HepG2 (cell line): ENCODE data around the gene IRF2. TPM values are rescaled to one million over a fixed set of nuclear protein-coding genes. Genes with fewer than 3 reads are reported as not detected.

Experiments used
- ATAC-seq: fragments of 200-7000 bp; cut with Tn5 transposase; 3 replicates; pipeline ENCODE4 v1.9.1; 2020; ENCODE audit warnings: mild to moderate bottlenecking, moderate library complexity
- BruUV-seq: library from RNA; stranded (reverse); fragments of 400-500 nt; replicated peaks from 2 replicates; lab custom pipeline; 2021; lab: Mats Ljungman, UMichigan
- CTCF ChIA-PET: fragments of 300-600 bp; formaldehyde crosslinking; extraction: SDS; loops from one replicate; lab custom pipeline; 2021; ENCODE audit warnings: low total read pairs, inconsistent platforms, low intra/inter-chr PET ratio; lab: Yijun Ruan, JAX
- POLR2A ChIA-PET: fragments of 350-600 bp; sonication (Branson Sonifier 250); formaldehyde crosslinking; loops from one replicate; lab custom pipeline; 2020; ENCODE audit warnings: antibody characterized with exemption, inconsistent platforms; lab: Yijun Ruan, JAX
- DNase-seq: peaks from one replicate; pipeline ENCODE4 v3.0.0-alpha.2; 2015; ENCODE audit warnings: low spot score
- FAIRE-seq: peaks from 3 replicates; lab custom pipeline; 2011; peaks lifted over from hg19 to GRCh38; lab: Jason Lieb, UNC
- H2AFZ ChIP-seq: one replicate; pipeline ENCODE4 v1.6.1; 2011; ENCODE audit warnings: low read length, inconsistent platforms
- H3K27ac ChIP-seq: fragments of 300-600 bp; 3 replicates; pipeline ENCODE4 v1.8.0; 2011; ENCODE audit warnings: mixed run types, mild to moderate bottlenecking, mixed read lengths, low read length, inconsistent platforms; ENCODE audit not compliant: insufficient read depth; ENCODE audit errors: extremely low read length
- H3K27me3 ChIP-seq, 2 experiments: fragments of 200-600 bp in 1 of 2; 2 replicates in 1 of 2; 3 replicates in 1 of 2; pipeline versions ENCODE4 v1.6.0 to v1.8.0; 2011; ENCODE audit warnings: low read length in 2 of 2, mild to moderate bottlenecking in 2 of 2, moderate library complexity in 2 of 2, inconsistent platforms in 1 of 2; ENCODE audit not compliant: insufficient read depth in 2 of 2, control insufficient read depth in 1 of 2
- H3K36me3 ChIP-seq, 2 experiments: fragments of 200-600 bp in 1 of 2; replicated peaks in 1 of 2; 2 replicates in 1 of 2; 3 replicates in 1 of 2; pipeline versions ENCODE4 v1.5.1 to v1.8.0; 2011; ENCODE audit warnings: low read length in 2 of 2, inconsistent platforms in 1 of 2; ENCODE audit not compliant: insufficient read depth in 2 of 2, control insufficient read depth in 1 of 2
- H3K4me1 ChIP-seq: 2 replicates; pipeline ENCODE4 v1.5.1; 2012; ENCODE audit warnings: low read length, inconsistent platforms; ENCODE audit not compliant: insufficient read depth
- H3K4me2 ChIP-seq: 2 replicates; pipeline ENCODE4 v1.6.0; 2011; ENCODE audit warnings: low read depth, low read length, inconsistent platforms
- H3K4me3 ChIP-seq, 3 experiments: fragments of 200-600 bp in 1 of 3; sonication (generic), shearing (Covaris generic) in 1 of 3; replicated peaks in 1 of 3; 2 replicates each; pipeline ENCODE4 v1.5.1; 2011 to 2016; ENCODE audit warnings: low read length in 3 of 3, inconsistent platforms in 2 of 3, low read depth in 2 of 3, mild to moderate bottlenecking in 2 of 3, control low read depth in 1 of 3, mixed read lengths in 1 of 3; ENCODE audit not compliant: insufficient read depth in 1 of 3
- H3K79me2 ChIP-seq: one replicate; pipeline ENCODE4 v1.6.1; 2011; ENCODE audit warnings: low read length, inconsistent platforms; ENCODE audit not compliant: insufficient read depth
- H3K9ac ChIP-seq: 2 replicates; pipeline ENCODE4 v1.6.0; 2011; ENCODE audit warnings: mild to moderate bottlenecking, low read depth, low read length, inconsistent platforms; ENCODE audit not compliant: insufficient read depth
- H3K9me3 ChIP-seq: 2 replicates; pipeline ENCODE4 v1.5.1; 2012; ENCODE audit warnings: mild to moderate bottlenecking, low read length
- H4K20me1 ChIP-seq: 2 replicates; pipeline ENCODE4 v1.6.0; 2011; ENCODE audit warnings: inconsistent platforms, mild to moderate bottlenecking, low read length, moderate library complexity; ENCODE audit not compliant: insufficient read depth
- BRD4 ChIP-seq: sonication (generic); formaldehyde crosslinking; IDR thresholded peaks from 2 replicates; pipeline ENCODE4 v1.4.0; 2020; ENCODE audit warnings: missing genetic modification reagents
- CC2D1A ChIP-seq: sonication (generic); formaldehyde crosslinking; IDR thresholded peaks from 2 replicates; pipeline ENCODE4 v1.8.1; 2023; ENCODE audit warnings: mild to moderate bottlenecking, missing genetic modification reagents
- FOSL1 ChIP-seq: sonication (generic); formaldehyde crosslinking; IDR thresholded peaks from 2 replicates; pipeline ENCODE4 v1.9.0; 2021; ENCODE audit warnings: missing genetic modification reagents, borderline replicate concordance
- IRF2 ChIP-seq: IDR thresholded peaks from 2 replicates; pipeline ENCODE4 v1.6.1; 2018; ENCODE audit warnings: missing genetic modification reagents, missing compliant biosample characterization
- KDM4B ChIP-seq: sonication (generic); formaldehyde crosslinking; IDR thresholded peaks from 2 replicates; pipeline ENCODE4 v1.4.0; 2020; ENCODE audit warnings: missing genetic modification reagents
- RAD51 ChIP-seq: fragments of 450-650 bp; IDR thresholded peaks from 2 replicates; pipeline ENCODE4 v1.6.1; 2016; ENCODE audit warnings: borderline replicate concordance
- RFXAP ChIP-seq: sonication (generic); formaldehyde crosslinking; IDR thresholded peaks from 2 replicates; pipeline ENCODE4 v1.4.0; 2020; ENCODE audit warnings: missing genetic modification reagents, borderline replicate concordance
- SALL1 ChIP-seq: sonication (generic); formaldehyde crosslinking; IDR thresholded peaks from 2 replicates; pipeline ENCODE4 v1.8.0; 2022; ENCODE audit warnings: mild to moderate bottlenecking, missing genetic modification reagents
- SMYD3 ChIP-seq: sonication (generic); formaldehyde crosslinking; IDR thresholded peaks from 2 replicates; pipeline ENCODE4 v1.8.1; 2023; ENCODE audit warnings: mild to moderate bottlenecking, missing genetic modification reagents
- ZNF430 ChIP-seq: sonication (generic); formaldehyde crosslinking; IDR thresholded peaks from 2 replicates; pipeline ENCODE4 v1.9.0; 2021; ENCODE audit warnings: mild to moderate bottlenecking, missing genetic modification reagents
- WGBS: methylation state at CpG from one replicate; pipeline ENCODE4 v1.1.6; 2017; ENCODE audit warnings: low lambda C conversion rate; 5-methylcytosine and 5-hydroxymethylcytosine counted together
- in situ Hi-C: cut with HindIII; loops from 2 replicates; pipeline ENCODE4 v1.10.0; 2017; ENCODE audit warnings: low pct_unique_long_range_greater_than_20kb; ENCODE audit not compliant: extremely low pct_ligation_motif_present
- intact Hi-C: fragments of 100-400 bp; cut with micrococcal nuclease; formaldehyde crosslinking; loops from one replicate; pipeline ENCODE4 v1.10.0; 2022; ENCODE audit not compliant: unreplicated experiment
- polyA plus RNA-seq, 8 experiments: library from polyadenylated mRNA; depleted of rRNA in 3 of 8; stranded (reverse) in 7 of 8; unstranded in 1 of 8; fragments of >200 nt; fragmentation: Illumina TruSeq in 4 of 8; extraction: Trizol in 4 of 8; gene quantifications; 2 replicates each; pipeline versions ENCODE4 v1.2.1 to v1.2.3, GENCODE V29; 2011 to 2016; ENCODE audit warnings: low read depth in 4 of 8, missing spikeins in 1 of 8, mixed read lengths in 1 of 8; ENCODE audit not compliant: insufficient read depth in 1 of 8
- total RNA-seq, 5 experiments: library from RNA; depleted of rRNA; stranded (reverse); fragments of >200 nt; fragmentation: Illumina TruSeq; extraction: Trizol; gene quantifications; 2 replicates each; pipeline ENCODE4 v1.2.3, GENCODE V29; 2016; ENCODE audit warnings: low read depth in 1 of 5
- TF ChIP-seq, protein P1 (sequence below): fragments of 450-650 bp; IDR thresholded peaks from 2 replicates; pipeline ENCODE4 v1.6.1; 2017; ENCODE audit warnings: mild to moderate bottlenecking
- TF ChIP-seq, protein P2 (sequence below): sonication (generic); formaldehyde crosslinking; IDR thresholded peaks from 2 replicates; pipeline ENCODE4 v1.4.0; 2020; ENCODE audit warnings: missing genetic modification reagents

Gene IRF2
- total and polyA plus RNA-seq, 2 of the 13 experiments (the other 11 are each of a cell fraction or from before 2014, with no cell fraction given) = 15.5 to 28.8 TPM

DNA sequence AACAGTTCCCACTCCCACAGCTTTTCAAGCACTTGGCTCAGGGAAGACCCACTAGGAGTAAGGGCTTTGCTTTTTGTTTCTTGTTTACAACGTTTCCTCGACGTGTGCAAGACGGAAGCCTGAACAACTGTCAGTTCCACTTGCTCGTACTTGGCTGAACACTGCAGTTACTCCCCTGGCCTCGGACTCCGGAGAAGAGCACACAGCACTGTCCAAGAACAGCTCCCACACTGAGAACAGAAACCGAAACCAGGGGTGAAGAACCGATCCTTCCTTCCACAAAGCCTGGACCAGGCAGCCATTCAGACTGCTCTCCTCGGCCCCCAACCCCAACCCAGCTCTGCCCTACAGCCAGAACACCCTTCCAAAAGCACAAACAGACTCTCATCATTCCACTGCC is 25.5 kb downstream of the IRF2 start:
- peak; percentile 68 for ATAC-seq
- DNase-seq = no peak
- CTCF ChIA-PET = no interaction called here
- POLR2A ChIA-PET = no interaction called here
- 81% methylated on average over 10 of the region's 10 CpGs for WGBS
- TF ChIP-seq CC2D1A (CRISPR knock-in tag) (no peak), ZNF430 (CRISPR knock-in tag) (no peak), RFXAP (CRISPR knock-in tag) (no peak), SMYD3 (no peak), RAD51 (no peak), SALL1 (no peak), IRF2 (no peak), KDM4B (CRISPR knock-in tag) (no peak), FOSL1 (no peak), BRD4 (CRISPR knock-in tag) (no peak)
- TF ChIP-seq, protein P1, sequence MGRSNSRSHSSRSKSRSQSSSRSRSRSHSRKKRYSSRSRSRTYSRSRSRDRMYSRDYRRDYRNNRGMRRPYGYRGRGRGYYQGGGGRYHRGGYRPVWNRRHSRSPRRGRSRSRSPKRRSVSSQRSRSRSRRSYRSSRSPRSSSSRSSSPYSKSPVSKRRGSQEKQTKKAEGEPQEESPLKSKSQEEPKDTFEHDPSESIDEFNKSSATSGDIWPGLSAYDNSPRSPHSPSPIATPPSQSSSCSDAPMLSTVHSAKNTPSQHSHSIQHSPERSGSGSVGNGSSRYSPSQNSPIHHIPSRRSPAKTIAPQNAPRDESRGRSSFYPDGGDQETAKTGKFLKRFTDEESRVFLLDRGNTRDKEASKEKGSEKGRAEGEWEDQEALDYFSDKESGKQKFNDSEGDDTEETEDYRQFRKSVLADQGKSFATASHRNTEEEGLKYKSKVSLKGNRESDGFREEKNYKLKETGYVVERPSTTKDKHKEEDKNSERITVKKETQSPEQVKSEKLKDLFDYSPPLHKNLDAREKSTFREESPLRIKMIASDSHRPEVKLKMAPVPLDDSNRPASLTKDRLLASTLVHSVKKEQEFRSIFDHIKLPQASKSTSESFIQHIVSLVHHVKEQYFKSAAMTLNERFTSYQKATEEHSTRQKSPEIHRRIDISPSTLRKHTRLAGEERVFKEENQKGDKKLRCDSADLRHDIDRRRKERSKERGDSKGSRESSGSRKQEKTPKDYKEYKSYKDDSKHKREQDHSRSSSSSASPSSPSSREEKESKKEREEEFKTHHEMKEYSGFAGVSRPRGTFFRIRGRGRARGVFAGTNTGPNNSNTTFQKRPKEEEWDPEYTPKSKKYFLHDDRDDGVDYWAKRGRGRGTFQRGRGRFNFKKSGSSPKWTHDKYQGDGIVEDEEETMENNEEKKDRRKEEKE = no peak
- TF ChIP-seq, protein P2, sequence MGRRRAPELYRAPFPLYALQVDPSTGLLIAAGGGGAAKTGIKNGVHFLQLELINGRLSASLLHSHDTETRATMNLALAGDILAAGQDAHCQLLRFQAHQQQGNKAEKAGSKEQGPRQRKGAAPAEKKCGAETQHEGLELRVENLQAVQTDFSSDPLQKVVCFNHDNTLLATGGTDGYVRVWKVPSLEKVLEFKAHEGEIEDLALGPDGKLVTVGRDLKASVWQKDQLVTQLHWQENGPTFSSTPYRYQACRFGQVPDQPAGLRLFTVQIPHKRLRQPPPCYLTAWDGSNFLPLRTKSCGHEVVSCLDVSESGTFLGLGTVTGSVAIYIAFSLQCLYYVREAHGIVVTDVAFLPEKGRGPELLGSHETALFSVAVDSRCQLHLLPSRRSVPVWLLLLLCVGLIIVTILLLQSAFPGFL (CRISPR knock-in tag) = no peak
- no peak for FAIRE-seq
- Histone ChIP-seq H3K4me2 (peak overlapping the region; percentile 56), H3K4me3 (peak overlapping the region in 1 of 3 experiments; percentile 31; a peak in 2 of 6 replicates), H3K4me1 (peaks cover 28% of the 10 kb centered on the region), H3K36me3 (peaks cover 0 to 9% of the 10 kb centered on the region in 2 experiments; a peak in 2 of 5 replicates), H3K79me2 (peaks cover 77% of the 10 kb centered on the region), H3K9me3 (no peaks in the 10 kb centered on the region), H2AFZ (no peak overlapping the region), H3K27me3 (no peaks in the 10 kb centered on the region), H3K9ac (no peak overlapping the region), H3K27ac (no peak overlapping the region), H4K20me1 (peaks cover 26% of the 10 kb centered on the region)
- in situ Hi-C loops = no loop called here
- intact Hi-C loops = no loop called here
- no TSS peak for BruUV-seq
